Sciatic nerve (tissue), 2 donors: Measurements from ENCODE around the gene C6orf132. TPM values are rescaled to one million over a fixed set of nuclear protein-coding genes. Genes with fewer than 3 reads are reported as not detected.

Experiments used
- ATAC-seq: fragments of 200-7000 bp; cut with Tn5 transposase; one replicate; pipeline ENCODE4 v1.9.1; 2020; ENCODE audit warnings: mild to moderate bottlenecking, moderate library complexity
- DNase-seq: peaks from one replicate; pipeline ENCODE4 v3.0.0-alpha.2; 2020; ENCODE audit warnings: low spot score
- intact Hi-C: fragments of 100-400 bp; cut with DNase I; formaldehyde crosslinking; loops from one replicate; pipeline ENCODE4 v1.14.2; 2022
- total RNA-seq: library from RNA; stranded (reverse); fragmentation: NEBNext Ultra II Directional; extraction: Animal tissue kit (Norgen Biotek cat#: 25700); gene quantifications from one replicate; pipeline ENCODE4 v1.2.1, GENCODE V29; 2021
- donor health status: DM: no; HTN: no; CAD: no.
- donor health status: DM: no; HTN: no; CAD: no.

Gene C6orf132
- total RNA-seq, 1 donor from 2014 or later: 2.6 TPM

GRCh38 chr6:42113936-42114636 lies 28.3 kb downstream of the C6orf132 start:
- ATAC-seq: no peak
- intact Hi-C loops: no loop called here
- DNase-seq: no peak

GRCh38 chr6:42112351-42112750 lies 30.1 kb downstream of the C6orf132 start:
- intact Hi-C loops: no loop called here
- ATAC-seq: no peak
- no peak for DNase-seq

- intact Hi-C loops: no loop called here
- no peak for ATAC-seq
- DNase-seq: no peak
These were observed 31.7 kb downstream of the C6orf132 start for GRCh38 chr6:42110683-42111082.

GRCh38 chr6:42108071-42108470 lies 34.3 kb downstream of the C6orf132 start:
- ATAC-seq (no peak), DNase-seq (no peak)
- intact Hi-C loops: no loop called here

- intact Hi-C loops: no loop called here
- ATAC-seq (no peak), DNase-seq (no peak)
These were observed 36.1 kb downstream of the C6orf132 start for GRCh38 chr6:42106112-42107023.

GRCh38 chr6:42105709-42106108 lies 36.7 kb downstream of the C6orf132 start:
- DNase-seq: no peak
- intact Hi-C loops: no loop called here
- ATAC-seq: no peak

GRCh38 chr6:42105156-42105648 lies 37.2 kb downstream of the C6orf132 start:
- intact Hi-C loops: no loop called here
- ATAC-seq: no peak

GRCh38 chr6:42104804-42105125 lies 37.7 kb downstream of the C6orf132 start:
- no peak for ATAC-seq
- DNase-seq: no peak
- intact Hi-C loops: no loop called here

More at GRCh38 chr6:42105156-42105648, 37.2 kb downstream of the C6orf132 start:
- DNase-seq: no peak

- peak; percentile 81 for DNase-seq
- peak; percentile 74 for ATAC-seq
- intact Hi-C loops: no loop called here
These were observed 38.2 kb downstream of the C6orf132 start for GRCh38 chr6:42104095-42104803.

- no peak for DNase-seq
- intact Hi-C loops: no loop called here
- ATAC-seq: no peak
These were observed 38.7 kb downstream of the C6orf132 start for GRCh38 chr6:42103753-42104094.

GRCh38 chr6:42103216-42103615 lies 39.2 kb downstream of the C6orf132 start:
- DNase-seq (no peak), ATAC-seq (no peak)
- intact Hi-C loops: no loop called here

- ATAC-seq: no peak
- no peak for DNase-seq
- intact Hi-C loops: loop anchor here (2.0 kb wide), 1 partner anchor 36 kb away; no protein-coding TSS in a partner anchor
These were observed 41.2 kb downstream of the C6orf132 start for GRCh38 chr6:42101186-42101657.

- ATAC-seq (peak; percentile 39), DNase-seq (no peak)
- intact Hi-C loops: loop anchor here (2.0 kb wide), 1 partner anchor 37 kb away; no protein-coding TSS in a partner anchor
These were observed 42.2 kb downstream of the C6orf132 start for GRCh38 chr6:42100029-42100901.

- no peak for DNase-seq
- peak; percentile 12 for ATAC-seq
These were observed 42.9 kb downstream of the C6orf132 start for GRCh38 chr6:42099340-42100028.

GRCh38 chr6:42095776-42096541 lies 46.5 kb downstream of the C6orf132 start:
- ATAC-seq: no peak
- intact Hi-C loops: no loop called here
- DNase-seq: no peak

More at GRCh38 chr6:42099340-42100028, 42.9 kb downstream of the C6orf132 start:
- intact Hi-C loops: loop anchor here (2.0 kb wide), 1 partner anchor 37 kb away; no protein-coding TSS in a partner anchor

- DNase-seq (no peak), ATAC-seq (no peak)
- intact Hi-C loops: no loop called here
These were observed 47.3 kb downstream of the C6orf132 start for GRCh38 chr6:42095094-42095493.
